ENCODE results near the gene RPAIN.

DNA sequence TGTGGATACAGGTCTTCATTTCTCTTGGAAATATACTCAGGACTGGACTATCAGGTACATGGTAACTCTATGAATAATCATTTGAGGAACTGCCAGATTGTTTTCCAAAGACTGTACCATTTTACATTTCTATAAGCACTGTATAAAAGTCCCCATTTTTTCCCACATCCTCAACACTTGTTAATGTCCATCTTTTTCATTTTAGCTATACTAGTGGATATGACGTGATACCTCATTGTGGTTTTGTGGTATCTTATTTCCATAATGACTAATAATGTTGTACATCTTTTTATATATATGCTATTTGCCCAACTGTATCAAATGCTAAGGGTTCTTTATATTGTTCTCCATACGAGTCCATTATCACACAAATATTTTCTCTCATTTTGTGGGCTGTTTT lies 23.4 kb upstream of the RPAIN start:
- TF ChIP-seq, protein P1, sequence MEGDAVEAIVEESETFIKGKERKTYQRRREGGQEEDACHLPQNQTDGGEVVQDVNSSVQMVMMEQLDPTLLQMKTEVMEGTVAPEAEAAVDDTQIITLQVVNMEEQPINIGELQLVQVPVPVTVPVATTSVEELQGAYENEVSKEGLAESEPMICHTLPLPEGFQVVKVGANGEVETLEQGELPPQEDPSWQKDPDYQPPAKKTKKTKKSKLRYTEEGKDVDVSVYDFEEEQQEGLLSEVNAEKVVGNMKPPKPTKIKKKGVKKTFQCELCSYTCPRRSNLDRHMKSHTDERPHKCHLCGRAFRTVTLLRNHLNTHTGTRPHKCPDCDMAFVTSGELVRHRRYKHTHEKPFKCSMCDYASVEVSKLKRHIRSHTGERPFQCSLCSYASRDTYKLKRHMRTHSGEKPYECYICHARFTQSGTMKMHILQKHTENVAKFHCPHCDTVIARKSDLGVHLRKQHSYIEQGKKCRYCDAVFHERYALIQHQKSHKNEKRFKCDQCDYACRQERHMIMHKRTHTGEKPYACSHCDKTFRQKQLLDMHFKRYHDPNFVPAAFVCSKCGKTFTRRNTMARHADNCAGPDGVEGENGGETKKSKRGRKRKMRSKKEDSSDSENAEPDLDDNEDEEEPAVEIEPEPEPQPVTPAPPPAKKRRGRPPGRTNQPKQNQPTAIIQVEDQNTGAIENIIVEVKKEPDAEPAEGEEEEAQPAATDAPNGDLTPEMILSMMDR (IDR thresholded peaks at IDR 0.05) = no peak
- TF ChIP-seq POLR2A (IDR thresholded peaks at IDR 0.05) = no peak
- no peak for TF ChIP-seq POLR2AphosphoS5 (IDR thresholded peaks at IDR 0.05; ENCODE audit: insufficient read depth in 1 of 2, low read depth in 1 of 2)
